Heart left ventricle (tissue), 16 donors: ENCODE data around the gene ROBO1. TPM values are rescaled to one million over a fixed set of nuclear protein-coding genes. Genes with fewer than 3 reads are reported as not detected.

Experiments
- ATAC-seq, 4 donors: fragments of 200-7000 bp; cut with Tn5 transposase; one replicate each; pipeline ENCODE4 v1.9.1; 2020 to 2022; ENCODE audit warnings: moderate library complexity in 4 of 4, mild to moderate bottlenecking in 3 of 4, moderate number of reproducible peaks in 1 of 4
- DNase-seq, 5 donors: peaks; one replicate each; pipeline ENCODE4 v3.0.0-alpha.2; 2020
- H3K27ac ChIP-seq, 12 donors: fragments of 200-600 bp; sonication (generic) in 4 of 12; one replicate each; pipeline versions ENCODE4 v1.5.0 to v1.8.0; 2016 to 2022; ENCODE audit warnings: mild to moderate bottlenecking in 2 of 12
- H3K27me3 ChIP-seq, 9 donors: fragments of 200-600 bp; sonication (generic) in 2 of 9; one replicate each; pipeline versions ENCODE4 v1.5.1 to v1.8.0; 2016 to 2022; ENCODE audit warnings: mild to moderate bottlenecking in 3 of 9
- H3K36me3 ChIP-seq, 9 donors: fragments of 200-600 bp; sonication (generic) in 2 of 9; one replicate each; pipeline versions ENCODE4 v1.5.0 to v1.8.0; 2018 to 2022; ENCODE audit warnings: mild to moderate bottlenecking in 2 of 9
- H3K4me1 ChIP-seq, 12 donors: fragments of 200-600 bp; sonication (generic) in 4 of 12; one replicate each; pipeline versions ENCODE4 v1.5.0 to v1.8.0; 2016 to 2022; ENCODE audit warnings: mild to moderate bottlenecking in 3 of 12
- H3K4me3 ChIP-seq, 12 donors: fragments of 200-600 bp; sonication (generic) in 4 of 12; one replicate each; pipeline versions ENCODE4 v1.5.0 to v1.8.0; 2017 to 2022; ENCODE audit warnings: mild to moderate bottlenecking in 9 of 12, moderate library complexity in 4 of 12
- H3K9me3 ChIP-seq, 12 donors: fragments of 200-600 bp; sonication (generic) in 4 of 12; one replicate each; pipeline versions ENCODE4 v1.5.0 to v1.8.0; 2016 to 2022; ENCODE audit warnings: mild to moderate bottlenecking in 1 of 12
- POLR2A ChIP-seq, 2 donors: fragments of 450-650 bp; IDR thresholded peaks; one replicate each; pipeline ENCODE4 v1.6.1; 2017; ENCODE audit warnings: antibody characterized with exemption in 2 of 2, mild to moderate bottlenecking in 2 of 2, moderate library complexity in 2 of 2
- WGBS, 4 donors: extraction: QIAGEN DNeasy Blood & Tissue Kit in 2 of 4; methylation state at CpG; one replicate each; pipeline versions ENCODE4 v1.1.5 to v1.1.7; 2013 to 2018; 5-methylcytosine and 5-hydroxymethylcytosine counted together
- intact Hi-C, 10 donors: fragments of 100-400 bp; cut with DNase I; formaldehyde crosslinking; loops; one replicate each; pipeline versions ENCODE4 v1.11.1 to v1.14.2; 2022
- polyA plus RNA-seq, 2 donors: library from polyadenylated mRNA; stranded (reverse); fragments of 200-250 nt; gene quantifications; one replicate each; pipeline ENCODE4 v1.2.3, GENCODE V29; 2013
- total RNA-seq, 9 donors: library from RNA; depleted of rRNA in 2 of 9; stranded (reverse); fragments of >200 nt in 2 of 9; fragmentation: NEBNext Ultra II Directional in 3 of 9; extraction: Animal tissue kit (Norgen Biotek cat#: 25700) in 3 of 9; gene quantifications; one replicate each; pipeline versions ENCODE4 v1.1.0 to v1.2.4, GENCODE V29; 2016 to 2023
- TF ChIP-seq, protein P1 (sequence below), 12 donors: fragments of 200-600 bp; sonication (generic) in 4 of 12; IDR thresholded peaks; one replicate each; pipeline versions ENCODE4 v1.5.0 to v1.8.0; 2018 to 2022; ENCODE audit warnings: antibody characterized with exemption in 12 of 12, mild to moderate bottlenecking in 5 of 12
- donor health status: ischemic (EF 13 %, LVEDD 7.1; RV severe dilation, severe dysfunction).
- donor health status: healthy with polysubstance abuse.
- donor health status: DM: no; HTN: yes; CAD: no.
- donor health status: DM: no; HTN: no; CAD: no.
- donor health status: ischemic (EF 25% LVEDD 6.9; RV normal size, moderate dysfunction).
- donor health status: ischemic (EF 25% LVEDD 5.7; RV mildly dilated, moderate dysfunction).
- donor health status: healthy.
- donor health status: DM: yes; HTN: yes; CAD: no.
- donor health status: ischemic (EF 35%, LVEDD 5.7; RV mildly dilated, moderate dysfunction).
- donor health status: nonischemic (EF 11% LVEDD 7.7; RV severe dilation, severe dysfunction).
- donor health status: DM: yes; HTN: yes; CAD: no.
- donor health status: PGD.
- donor health status: ischemic (EF 29% LVEDD 5.4; RV normal size, mild dysfunction).
- donor health status: nonischemic (EF 23%, LVEDD 6.1; RV moderate dilation, normal function).

Gene ROBO1
- total and polyA plus RNA-seq, 11 donors: 1.4 to 14.8 (median 5.7) TPM

DNA sequence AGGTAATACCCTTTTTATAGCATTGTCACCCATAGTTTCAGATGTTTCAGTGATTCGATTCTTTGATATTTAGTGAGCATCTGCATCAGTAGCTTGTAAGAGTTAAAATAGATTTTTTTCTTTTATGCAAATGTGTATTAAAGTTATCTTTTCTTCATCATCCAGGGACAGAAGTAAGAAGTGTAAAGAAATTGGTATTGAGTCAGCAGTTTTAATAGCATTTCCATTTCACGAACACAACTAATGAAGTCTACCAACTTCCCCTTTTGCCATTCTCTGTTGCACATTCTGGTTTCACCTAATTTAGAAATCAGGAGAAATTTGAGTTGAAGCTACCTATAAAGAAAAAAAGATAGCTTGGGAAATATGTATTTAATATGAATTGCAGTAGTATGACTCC is 127.9 kb downstream of the ROBO1 start:
- H3K4me1 ChIP-seq: no peaks in the 10 kb centered on the region
- H3K36me3 ChIP-seq: no peaks in the 10 kb centered on the region
- peaks cover 0 to 13% (median 0%) of the 10 kb centered on the region in 12 donors for H3K9me3 ChIP-seq
- TF ChIP-seq, protein P1, sequence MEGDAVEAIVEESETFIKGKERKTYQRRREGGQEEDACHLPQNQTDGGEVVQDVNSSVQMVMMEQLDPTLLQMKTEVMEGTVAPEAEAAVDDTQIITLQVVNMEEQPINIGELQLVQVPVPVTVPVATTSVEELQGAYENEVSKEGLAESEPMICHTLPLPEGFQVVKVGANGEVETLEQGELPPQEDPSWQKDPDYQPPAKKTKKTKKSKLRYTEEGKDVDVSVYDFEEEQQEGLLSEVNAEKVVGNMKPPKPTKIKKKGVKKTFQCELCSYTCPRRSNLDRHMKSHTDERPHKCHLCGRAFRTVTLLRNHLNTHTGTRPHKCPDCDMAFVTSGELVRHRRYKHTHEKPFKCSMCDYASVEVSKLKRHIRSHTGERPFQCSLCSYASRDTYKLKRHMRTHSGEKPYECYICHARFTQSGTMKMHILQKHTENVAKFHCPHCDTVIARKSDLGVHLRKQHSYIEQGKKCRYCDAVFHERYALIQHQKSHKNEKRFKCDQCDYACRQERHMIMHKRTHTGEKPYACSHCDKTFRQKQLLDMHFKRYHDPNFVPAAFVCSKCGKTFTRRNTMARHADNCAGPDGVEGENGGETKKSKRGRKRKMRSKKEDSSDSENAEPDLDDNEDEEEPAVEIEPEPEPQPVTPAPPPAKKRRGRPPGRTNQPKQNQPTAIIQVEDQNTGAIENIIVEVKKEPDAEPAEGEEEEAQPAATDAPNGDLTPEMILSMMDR (IDR thresholded peaks at IDR 0.05): no peak
- no peak for TF ChIP-seq POLR2A (IDR thresholded peaks at IDR 0.05)
- no peak overlapping the region for H3K4me3 ChIP-seq
- 88 to 91% (median 89%) methylated on average over 2 of the region's 2 CpGs for WGBS, 4 donors
- DNase-seq (no peak), ATAC-seq (no peak)
- intact Hi-C loops: no loop called here
- H3K27ac ChIP-seq: no peak overlapping the region
- no peaks in the 10 kb centered on the region for H3K27me3 ChIP-seq

DNA sequence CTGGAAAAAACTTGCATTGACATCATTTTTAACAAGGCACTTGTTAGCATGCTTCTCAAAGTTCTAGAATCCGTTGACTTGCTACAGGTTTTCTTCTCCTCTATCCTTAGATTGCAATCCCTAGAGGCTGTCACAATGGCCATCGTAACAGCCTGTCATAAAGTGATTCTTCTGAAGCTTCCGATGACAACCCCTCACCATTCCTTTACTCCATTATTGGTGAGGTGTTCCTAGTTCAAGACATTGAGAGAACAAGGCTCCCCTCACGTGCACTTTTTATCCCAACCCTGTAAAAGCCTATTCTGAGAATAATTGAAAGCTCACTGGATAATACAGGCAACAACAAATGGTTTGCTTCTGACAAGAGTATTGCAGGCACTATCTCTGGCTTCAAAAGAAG is 131.4 kb downstream of the ROBO1 start:
- DNase-seq (no peak), ATAC-seq (no peak)
- no peaks in the 10 kb centered on the region for H3K36me3 ChIP-seq
- no peak overlapping the region for H3K27ac ChIP-seq
- intact Hi-C loops: no loop called here
- TF ChIP-seq POLR2A (IDR thresholded peaks at IDR 0.05): no peak
- TF ChIP-seq, protein P1 (IDR thresholded peaks at IDR 0.05): no peak
- 54 to 67% (median 61%) methylated on average over 4 of the region's 4 CpGs for WGBS, 4 donors
- H3K27me3 ChIP-seq: no peaks in the 10 kb centered on the region
- H3K4me1 ChIP-seq: no peaks in the 10 kb centered on the region
- no peak overlapping the region for H3K4me3 ChIP-seq
- H3K9me3 ChIP-seq: peaks cover 0 to 5% (median 0%) of the 10 kb centered on the region in 12 donors

DNA sequence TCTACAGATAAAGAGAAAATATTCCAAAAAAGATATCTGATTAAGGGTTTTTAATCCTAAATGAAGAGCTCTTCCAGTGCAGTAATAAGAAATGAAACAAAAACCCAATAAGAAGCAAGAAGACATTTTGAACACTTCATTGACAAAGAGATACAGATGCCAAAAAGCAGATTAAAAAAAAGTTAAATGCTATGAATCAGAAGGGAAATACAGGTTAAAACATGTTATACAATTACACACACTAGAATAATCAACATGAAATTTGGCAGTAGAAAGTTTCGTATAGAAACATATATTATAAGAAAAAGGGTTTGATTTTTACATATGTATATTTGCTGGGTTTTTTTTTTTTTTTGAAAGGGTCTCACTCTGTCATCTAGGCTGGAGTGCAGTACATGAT is 135.0 kb downstream of the ROBO1 start:
- WGBS, 4 donors: 55 to 65% (median 58%) methylated on average over 1 of the region's 1 CpG
- Histone ChIP-seq H3K9me3 (peaks cover 0 to 3% (median 0%) of the 10 kb centered on the region in 12 donors), H3K36me3 (no peaks in the 10 kb centered on the region), H3K4me3 (no peak overlapping the region), H3K4me1 (no peaks in the 10 kb centered on the region), H3K27me3 (no peaks in the 10 kb centered on the region), H3K27ac (no peak overlapping the region)
- TF ChIP-seq, protein P1 (IDR thresholded peaks at IDR 0.05): no peak
- no peak for TF ChIP-seq POLR2A (IDR thresholded peaks at IDR 0.05)
- no peak for ATAC-seq
- intact Hi-C loops: no loop called here
- no peak for DNase-seq

DNA sequence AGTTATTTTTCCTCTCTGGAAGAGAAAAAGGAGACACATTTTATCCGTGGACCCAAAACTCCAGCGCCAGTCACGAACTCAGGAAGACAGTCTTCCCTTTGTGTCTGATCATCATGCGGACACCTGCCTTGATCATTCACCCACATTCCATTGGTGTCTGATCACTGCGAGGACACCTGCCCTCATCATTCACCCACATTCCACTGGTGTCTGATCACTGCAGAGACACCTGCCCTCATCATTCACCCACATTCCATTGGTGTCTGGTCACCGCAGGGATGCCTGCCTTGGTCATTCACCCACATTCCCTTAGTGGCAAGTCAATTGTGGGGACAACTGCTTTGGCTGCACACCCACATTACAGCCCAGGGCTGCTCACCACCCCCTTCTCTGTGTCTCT is 148.9 kb downstream of the ROBO1 start:
- H3K27me3 ChIP-seq: no peaks in the 10 kb centered on the region
- DNase-seq (no peak), ATAC-seq (no peak)
- H3K27ac ChIP-seq: no peak overlapping the region
- 72 to 92% (median 88%) methylated on average over 6 of the region's 6 CpGs for WGBS, 4 donors
- intact Hi-C loops: no loop called here
- H3K9me3 ChIP-seq: peaks cover 0 to 40% (median 15%) of the 10 kb centered on the region in 12 donors
- no peak overlapping the region for H3K4me3 ChIP-seq
- no peak for TF ChIP-seq POLR2A (IDR thresholded peaks at IDR 0.05)
- TF ChIP-seq, protein P1 (IDR thresholded peaks at IDR 0.05): no peak
- H3K36me3 ChIP-seq: no peaks in the 10 kb centered on the region
- no peaks in the 10 kb centered on the region for H3K4me1 ChIP-seq
